HG03520 (cell line): ENCODE measurements around the gene TOLLIP.

Experiments
- ATAC-seq: cut with Tn5 transposase; IDR thresholded peaks from one replicate; pipeline ENCODE4 v1.9.1; 2021; ENCODE audit warnings: mild to moderate bottlenecking, moderate library complexity; ENCODE audit not compliant: unreplicated experiment

Gene TOLLIP

DNA sequence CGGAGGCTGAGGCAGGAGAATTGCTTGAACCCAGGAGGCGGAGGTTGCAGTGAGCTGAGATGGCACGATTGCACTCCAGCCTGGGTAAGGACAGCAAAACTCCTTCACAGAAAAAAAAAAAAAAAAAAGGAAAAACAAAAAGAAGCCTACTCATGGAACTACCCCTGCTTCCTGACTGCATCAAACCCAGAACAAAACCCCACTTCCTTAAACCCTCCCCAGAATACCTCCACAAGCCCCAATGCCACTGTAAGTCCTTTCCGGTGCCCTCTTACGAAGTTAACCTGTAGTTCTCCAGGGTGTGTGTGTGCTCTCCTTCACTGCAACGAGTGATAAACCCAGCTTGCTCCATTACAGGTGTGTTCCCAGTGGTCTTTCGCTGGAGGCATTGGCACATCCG lies 8.6 kb upstream of the TOLLIP start:
- ATAC-seq: no peak

DNA sequence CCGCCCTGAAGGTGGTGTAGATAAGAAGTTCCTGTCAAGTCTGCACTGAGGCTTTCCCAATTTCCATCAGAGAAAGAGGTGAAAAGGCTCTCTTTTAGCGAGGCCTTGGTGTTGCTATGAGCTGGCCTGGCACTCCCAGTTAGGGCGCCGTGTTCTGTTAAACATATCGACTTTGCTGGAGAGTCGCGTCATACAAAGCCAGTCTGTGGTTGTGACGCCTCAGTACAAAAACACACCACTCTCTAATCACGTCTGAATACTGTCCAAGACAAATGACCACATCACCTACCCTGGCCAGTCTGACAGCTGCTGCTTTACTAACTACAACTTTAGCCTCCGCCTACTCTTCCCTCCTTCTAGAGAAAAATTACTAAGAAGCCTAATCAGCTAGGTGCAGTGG lies 8.0 kb upstream of the TOLLIP start:
- ATAC-seq: no peak

DNA sequence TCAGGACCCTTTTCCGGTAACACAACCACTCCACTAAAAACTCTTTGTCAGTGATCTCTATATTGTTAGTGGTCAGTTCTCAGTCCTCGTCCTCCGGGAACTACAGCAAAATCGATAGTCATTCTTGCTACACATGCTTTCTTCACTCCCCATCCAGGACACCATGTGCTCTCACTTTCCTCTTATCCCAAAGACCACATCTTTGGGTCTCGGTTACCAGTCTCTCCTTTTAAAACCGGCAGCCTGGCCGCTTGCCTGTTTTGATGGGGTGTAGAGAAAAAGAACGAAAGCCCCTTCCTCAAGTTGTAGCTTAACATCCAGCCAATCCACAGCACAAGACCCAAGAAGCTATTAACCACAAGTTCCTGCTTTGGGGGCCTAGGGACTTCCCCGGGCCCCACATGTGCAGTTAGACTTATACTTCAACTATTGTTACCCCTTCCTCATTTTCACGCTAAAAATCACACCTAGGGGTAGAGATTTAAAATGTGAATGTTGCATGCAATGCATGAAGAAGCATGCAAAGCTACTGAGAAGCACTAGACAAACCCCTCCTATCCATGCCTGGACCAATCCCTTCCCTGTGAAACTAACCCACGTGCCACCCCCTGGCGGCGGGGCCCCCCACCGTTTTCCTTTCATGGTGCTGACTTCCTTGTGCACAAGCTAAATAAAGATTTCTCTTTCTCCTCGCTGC lies 1.5 kb upstream of the TOLLIP start:
- ATAC-seq: no peak

DNA sequence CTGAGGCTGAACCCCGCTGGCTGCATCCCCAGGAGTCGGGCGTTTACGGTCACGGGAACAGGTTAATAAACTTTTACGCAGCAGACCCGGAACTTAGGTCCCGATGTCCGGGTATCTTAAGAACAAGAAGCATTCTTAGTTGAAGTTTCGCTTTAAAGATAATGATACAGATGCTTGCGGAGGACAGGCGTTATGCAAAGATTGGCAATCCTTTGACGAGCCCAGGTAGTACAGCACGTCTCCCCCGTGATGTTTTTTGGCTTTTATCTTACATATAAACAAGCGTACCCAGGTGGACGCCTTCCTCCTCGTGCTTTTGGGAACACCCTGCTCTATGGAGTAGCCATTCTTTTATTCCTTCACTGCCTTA lies 871 bp upstream of the TOLLIP start:
- no peak for ATAC-seq

DNA sequence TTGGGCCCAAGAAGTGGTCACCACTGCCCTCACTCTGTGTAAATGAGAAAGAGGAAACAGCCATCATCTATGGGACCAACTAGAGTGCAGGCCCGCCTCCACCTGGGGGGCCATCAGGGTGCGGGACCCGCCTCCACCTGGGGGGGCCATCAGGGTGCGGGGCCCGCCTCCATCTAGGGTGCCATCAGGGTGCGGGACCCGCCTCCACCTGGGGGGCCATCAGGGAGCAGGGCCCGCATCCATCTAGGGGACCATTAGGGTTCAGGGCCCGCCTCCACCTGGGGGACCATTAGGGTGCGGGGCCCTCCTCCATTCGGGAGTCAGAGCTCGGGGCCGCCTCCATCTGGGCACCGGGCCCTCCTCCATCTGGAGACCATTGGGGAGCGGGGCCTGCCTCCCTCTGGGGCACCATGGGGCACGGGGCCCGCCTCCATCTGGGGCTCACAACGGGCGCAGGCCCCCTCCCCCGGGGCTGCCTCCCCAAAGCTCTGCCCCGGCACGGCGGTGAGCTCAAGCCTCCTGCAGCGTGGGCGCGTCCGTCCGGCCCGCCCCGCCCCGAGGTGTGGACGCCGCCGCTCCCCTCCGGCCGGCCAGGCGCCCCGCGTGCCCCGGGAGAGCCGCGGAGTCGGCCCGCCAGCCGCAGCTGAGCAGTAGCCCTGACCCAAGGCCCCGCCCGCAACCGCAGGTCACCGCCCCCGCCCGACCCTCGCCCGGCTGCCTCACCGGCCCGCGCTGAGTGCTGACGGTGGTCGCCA lies 512 bp downstream of the TOLLIP start:
- peak; percentile 33 for ATAC-seq

DNA sequence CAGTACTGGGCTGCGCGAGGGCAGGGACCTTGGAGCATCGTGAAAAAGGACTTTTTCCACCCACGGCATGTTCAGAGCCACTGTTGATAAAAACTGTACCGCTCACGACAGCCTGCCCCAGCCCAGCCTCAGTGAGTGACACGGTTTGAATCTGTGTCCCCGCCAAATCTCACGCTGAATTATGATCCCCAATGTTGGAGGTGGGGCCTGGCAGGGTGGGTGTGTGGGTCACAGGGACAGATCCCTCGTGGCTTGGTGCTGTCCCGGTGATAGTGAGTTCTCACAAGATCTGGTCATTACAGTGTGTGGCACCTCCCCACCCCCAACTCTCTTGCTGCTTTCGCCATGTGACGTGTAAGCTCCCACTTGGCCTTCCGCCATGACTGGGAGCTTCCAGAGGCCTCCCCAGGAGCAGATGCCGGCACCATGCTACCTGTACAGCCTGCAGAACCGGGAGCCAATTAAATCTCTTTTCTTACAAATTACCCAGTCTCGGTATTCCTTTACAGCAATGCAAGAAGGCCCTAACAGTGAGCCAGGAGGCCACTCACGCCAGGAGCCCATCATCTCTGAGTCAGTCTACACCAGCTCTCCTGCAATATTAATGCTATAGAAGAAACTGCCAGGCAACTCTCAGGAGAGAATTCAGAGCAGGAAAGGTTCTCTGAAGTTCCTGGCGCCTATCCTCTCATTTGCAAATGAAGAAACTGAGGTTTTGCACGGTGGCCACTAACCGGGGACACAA lies 1.3 kb downstream of the TOLLIP start:
- no peak for ATAC-seq

DNA sequence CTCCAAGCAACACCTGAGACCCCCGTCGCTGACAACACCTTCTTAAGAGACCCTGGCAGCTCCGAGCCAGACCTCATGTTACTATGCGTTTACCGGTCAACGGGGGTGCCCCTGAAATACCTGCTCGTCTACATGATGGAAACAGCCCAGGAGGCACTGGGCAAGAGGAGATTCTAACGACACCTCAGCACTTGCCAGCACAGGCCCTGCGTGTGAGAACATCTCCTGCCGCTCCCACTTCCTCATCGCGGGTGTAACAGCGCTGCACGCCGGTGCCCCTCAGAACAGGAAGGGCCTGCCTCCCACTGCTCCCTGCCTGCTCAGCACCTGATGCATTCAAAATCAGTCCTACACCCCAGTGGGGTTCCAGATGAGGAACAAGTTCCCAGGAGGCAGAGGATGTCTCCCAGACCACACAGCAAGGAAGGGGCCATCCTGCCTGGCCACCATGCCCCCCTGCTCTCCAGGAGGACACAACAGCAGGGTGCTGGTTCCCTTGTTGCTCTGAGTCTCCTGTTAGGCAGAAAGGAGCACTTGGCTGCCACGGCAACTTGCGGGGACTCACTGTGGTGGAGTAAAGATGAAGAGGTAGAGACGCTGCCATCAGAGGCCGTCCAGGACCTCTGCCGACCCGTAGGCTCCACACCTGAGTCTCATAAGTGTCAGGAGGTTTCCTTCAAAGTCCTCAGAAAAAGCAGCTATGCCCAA lies 2.1 kb downstream of the TOLLIP start:
- ATAC-seq: no peak

DNA sequence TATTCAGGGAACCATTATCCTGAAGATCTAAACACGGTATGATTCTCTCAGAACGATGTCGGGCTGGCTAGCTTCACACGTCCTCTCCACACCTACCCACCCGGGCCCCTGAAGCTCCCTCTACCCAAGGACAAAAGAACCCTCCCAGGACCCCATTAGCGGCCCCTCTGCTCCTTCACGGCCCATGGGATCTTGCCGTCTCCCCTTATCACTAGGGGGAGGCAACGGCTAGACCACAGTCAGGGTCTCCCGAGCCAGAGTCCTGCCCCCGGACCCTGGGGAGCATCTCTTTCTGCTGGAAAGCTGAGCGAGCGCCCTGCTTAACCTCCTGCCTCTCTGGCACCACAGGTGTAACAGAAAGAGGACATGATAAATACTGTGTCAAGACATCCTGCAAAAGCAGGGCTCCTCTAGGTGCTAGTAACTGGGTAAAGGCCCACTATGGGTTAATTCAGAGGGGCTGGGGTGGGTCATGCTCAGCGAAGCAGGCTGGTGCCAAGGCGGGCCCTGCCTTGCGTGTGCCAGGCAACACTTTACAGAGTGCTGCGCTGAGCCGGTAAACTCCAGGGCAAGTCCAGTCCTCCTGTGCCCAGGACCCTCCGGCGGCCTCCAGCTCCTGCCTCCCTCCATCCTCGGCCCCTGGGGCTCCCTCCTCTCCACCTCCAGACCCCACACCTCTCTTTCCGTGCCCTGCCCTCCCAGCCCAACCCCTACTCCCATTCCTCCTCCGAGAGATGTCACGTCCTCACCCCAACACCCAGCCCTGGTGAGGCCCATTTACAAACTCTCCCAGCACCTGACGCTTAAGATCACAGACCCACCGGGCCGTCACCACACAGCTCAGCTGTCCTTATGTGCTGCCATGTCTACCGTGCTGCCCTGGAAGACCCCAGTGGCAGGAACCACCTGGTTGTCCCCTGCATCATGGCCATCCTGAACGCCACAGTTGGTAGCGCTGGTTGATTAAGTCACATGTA lies 3.0 kb downstream of the TOLLIP start:
- no peak for ATAC-seq

DNA sequence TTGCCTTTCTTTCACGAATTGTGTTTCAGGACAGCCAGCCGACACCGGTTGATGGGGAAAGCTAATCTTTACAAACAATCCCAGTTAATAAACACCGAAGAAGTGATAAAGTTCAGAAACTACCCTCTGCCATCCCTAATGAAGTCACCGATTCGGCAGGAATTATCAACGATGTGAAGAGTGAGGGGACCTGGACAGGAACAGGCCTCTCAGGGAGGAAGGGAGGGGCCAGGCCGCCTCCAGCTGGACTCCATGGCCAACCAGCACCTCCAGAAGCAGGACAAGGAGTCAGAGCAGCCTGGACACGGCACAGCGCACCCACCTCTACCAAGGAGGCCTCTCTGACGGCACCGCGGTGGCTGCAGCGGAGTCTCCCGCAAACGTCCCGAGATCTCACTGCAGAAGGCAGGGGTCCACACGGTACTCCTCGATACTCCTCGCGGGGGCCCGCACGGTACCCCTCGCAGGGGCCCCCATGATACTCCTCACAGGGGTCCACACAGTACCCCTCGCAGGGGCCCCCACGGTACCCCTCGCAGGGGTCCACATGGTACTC lies 3.9 kb downstream of the TOLLIP start:
- ATAC-seq: no peak

DNA sequence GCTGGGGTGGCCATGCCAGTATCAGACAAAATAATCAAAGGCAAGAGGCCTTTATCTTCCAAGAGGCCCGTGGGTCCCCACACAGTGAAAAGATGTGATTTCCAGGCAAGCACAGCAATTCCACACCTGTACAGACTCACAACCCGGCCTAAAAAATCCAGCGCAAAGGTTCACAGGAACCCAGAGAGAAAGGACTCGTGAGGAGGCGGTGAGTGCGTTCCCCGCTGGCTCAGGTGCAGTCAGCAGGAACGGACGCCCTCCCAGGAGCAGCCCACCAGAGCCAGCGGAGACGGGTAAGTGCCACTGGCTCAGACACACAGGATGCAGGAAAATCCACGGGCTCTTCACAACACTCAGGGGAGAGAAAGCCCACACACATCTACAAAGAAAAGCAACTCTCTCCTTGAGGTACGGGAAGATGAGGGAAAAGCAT lies 4.4 kb downstream of the TOLLIP start:
- no peak for ATAC-seq

DNA sequence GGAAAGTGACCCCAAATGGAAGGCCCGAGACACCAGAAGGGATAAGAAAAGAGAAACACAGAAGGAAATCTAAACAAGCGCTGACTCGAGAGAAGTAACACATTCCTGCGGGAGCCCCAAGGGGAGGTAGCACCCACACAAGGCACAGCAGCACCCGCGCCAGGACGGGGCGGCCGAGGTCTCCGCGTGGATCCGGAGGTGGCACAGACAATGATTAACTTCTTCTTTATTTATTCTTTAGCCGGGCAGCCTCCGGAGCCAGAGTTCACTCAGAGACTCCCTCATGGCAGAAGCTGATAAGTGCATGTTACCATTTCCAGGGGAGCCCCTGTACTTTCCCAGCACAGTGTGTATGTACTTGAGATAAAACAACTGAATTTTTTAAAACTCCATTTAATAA lies 5.1 kb downstream of the TOLLIP start:
- ATAC-seq: no peak

DNA sequence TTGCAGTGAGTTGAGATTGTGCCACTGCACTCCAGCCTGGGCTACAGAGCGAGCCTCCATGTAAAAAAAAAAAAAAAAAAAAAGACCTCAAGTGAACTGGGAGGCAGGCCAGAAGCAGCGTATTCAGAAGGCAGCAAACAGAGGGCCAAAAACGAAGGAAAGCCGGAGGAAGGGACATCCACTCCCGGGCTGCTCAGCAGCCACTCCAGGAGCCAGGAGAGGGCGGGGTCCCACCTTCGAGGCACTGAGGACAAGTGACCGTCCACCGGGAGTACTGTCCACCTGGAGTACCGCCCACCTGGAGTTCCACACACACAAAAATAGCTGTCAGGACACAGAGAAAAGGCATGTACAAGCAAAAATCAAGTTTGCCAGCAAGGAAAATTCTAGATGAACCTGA lies 5.5 kb downstream of the TOLLIP start:
- ATAC-seq: no peak

DNA sequence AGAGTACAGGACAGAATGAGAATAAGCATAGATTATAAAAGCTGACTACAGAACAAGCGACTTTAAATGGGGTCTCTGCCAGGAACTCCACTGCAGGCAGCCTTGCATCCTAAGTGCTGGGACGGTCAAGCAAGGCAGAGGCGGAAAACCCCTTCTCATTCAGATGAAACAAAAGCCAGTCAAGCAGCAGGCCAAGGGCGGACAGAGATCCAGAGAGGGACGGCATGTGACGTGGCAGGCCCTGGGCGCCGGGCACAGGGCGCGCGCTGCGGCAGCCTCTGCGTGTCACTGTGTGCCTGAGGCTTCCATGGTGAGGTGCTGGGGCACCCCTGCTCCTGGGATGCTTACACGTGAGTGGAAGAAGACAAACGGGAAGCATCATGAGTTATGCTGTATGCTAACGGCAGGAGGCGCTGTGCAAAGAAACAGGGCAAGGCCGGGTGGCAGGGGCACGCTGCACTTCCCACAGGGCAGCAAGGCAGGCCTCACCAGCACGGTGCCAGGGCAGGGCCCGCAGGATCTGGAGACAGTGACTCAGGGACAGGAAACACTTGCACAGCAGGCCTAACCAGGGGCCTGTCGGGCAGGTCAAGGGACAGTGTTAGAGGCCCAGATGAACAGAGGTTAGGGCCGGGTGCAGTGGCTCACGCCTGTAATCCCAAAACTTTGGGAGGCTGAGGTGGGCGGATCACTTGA lies 6.2 kb downstream of the TOLLIP start:
- ATAC-seq: no peak

DNA sequence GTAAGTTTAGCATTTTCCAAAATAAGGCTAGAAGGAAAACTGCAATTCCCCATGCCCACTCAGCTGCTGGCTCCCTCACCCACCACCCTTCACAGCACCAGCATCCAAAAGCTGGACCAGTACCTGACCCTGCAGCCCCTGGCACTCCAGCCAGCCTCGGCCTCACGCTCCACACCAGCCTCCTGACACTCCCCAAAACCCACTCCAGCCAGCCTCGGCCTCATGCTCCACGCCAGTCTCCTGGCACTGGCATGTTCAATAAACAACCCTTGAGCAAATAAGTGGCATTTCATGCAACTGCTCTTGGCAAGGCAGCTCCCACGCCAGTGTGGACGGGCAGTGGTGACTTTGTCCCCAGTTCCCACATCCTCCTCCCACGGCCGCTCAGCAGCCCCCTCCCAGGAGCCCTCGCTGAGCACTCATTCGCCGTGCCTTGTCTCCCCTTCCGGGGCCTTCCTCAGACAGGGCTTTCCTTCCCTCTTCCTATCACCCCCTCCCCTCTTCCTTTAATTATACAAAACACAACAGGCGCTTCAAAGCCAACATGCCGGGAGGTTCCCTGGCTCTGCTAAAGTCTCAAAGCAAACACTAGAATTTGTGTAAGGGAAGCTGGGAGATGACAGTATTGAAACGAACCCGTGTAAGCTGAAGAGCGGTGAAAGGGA lies 6.8 kb downstream of the TOLLIP start:
- ATAC-seq: no peak

DNA sequence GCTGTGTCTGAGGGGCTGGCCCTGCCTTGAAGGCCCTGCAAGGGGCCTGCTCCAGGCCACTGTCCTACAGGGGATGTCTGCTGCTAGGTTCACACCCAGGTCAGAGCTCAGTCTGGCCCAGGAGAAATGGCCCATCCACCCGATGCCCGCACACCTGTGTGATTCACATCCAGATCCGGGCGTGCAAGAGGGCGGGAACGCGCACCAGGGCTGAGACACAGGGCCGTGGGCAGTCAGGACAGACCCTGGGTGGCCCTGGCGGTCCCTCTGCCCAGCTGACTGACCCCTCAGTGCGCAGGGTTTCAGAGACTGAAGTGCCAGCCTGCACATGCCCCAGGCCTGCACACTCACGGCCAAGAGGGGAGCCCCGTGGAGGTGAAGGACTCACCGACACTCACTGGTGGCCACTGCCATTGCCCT lies 7.4 kb downstream of the TOLLIP start:
- ATAC-seq: no peak

DNA sequence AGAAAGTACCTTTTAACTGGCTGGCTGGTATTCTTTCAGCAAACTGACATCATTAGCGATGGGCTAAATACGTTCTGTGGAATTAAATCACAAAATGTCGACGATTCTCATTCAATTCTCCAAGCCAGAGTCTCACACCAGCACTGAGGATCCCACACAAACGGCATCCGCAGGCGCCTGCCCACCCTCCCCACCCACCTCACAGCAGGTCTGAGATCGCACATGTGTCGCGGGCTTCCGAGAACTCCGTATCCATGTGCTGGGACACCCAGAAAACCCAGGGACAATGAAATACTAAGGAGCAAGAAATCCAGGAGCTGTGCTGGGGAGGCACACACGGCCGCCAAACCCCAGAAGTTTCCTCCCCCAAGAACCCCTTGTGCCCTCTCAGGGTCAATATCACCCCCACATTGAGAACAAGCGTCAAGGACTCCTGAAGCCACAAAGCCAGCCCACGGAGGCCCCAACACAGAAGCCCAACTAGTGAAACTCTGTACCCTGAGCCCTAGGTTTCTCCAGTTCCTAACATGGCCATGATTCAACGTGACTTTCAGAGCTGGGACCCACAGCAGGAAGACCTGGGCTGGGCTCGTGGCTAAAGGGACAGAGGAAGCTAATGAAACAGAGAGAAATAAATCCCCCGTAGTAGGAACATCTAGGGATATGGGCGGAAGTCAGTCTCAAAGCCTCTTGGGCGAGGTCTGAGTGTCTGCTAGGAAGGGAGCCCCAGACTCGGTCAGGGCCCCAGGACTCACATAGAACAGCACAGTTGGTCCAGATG lies 8.0 kb downstream of the TOLLIP start:
- ATAC-seq: no peak

DNA sequence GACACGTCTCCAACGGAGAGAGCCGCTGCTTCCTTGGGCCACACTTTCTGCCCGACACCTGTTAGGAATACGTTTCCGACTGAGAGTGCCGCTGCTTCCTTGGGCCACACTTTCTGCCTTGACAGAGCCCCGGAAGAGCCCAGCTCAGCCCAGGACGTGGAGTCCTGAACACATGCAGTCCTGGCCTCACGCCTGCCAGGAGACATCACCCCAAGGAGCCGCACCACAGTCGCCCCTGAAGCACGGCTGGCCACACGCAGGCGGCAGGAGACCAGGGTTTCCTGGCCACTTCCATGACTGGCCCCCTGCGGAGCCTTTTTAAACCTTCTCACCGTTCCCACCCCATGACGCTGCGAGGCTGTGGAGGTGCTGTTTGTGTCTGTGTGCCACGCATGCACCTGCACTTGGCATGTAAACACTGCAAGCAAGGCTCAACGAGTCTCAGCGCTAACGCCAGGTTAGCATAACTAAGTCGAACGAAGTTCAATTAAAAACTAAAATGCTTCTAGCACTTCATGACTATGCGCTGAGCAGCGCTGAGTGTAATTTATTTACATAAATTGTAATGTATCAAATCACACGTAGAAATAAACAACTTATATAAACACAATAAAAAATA lies 8.8 kb downstream of the TOLLIP start:
- no peak for ATAC-seq

DNA sequence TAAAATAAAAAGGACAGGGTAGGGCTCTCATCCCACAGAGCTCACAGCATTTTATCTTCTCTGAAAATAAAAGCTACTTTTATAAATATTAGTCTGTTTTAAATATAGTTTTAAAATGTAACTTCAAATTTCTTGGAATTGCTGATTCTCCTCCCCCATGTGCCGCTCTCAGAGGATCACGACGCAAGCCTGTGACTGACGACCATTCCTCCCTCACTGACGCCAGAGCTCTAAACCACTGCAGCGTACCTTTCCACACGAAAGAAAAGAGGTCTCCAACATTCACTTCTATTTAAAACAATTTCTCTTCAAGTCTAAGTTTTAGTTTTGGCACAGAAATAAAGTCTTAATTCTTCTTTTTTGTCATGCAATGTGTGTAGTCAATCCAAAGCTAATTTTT lies 9.3 kb downstream of the TOLLIP start:
- ATAC-seq: no peak
